Ishikawa (cell line): ENCODE data around the gene CACNA1C.

ENCODE experiments used
- CEBPB ChIP-seq: IDR thresholded peaks from 2 replicates; pipeline ENCODE4 v1.6.1; 2012
- CREB1 ChIP-seq: IDR thresholded peaks from 2 replicates; pipeline ENCODE4 v1.6.1; 2012; ENCODE audit warnings: low read depth
- EGR1 ChIP-seq: IDR thresholded peaks from 2 replicates; pipeline ENCODE4 v1.6.1; 2012
- EP300 ChIP-seq: IDR thresholded peaks from 2 replicates; pipeline ENCODE4 v1.6.1; 2012; ENCODE audit warnings: borderline replicate concordance
- MAX ChIP-seq: IDR thresholded peaks from 2 replicates; pipeline ENCODE4 v1.6.1; 2012
- NFIC ChIP-seq: IDR thresholded peaks from 2 replicates; pipeline ENCODE4 v1.6.1; 2012
- RAD21 ChIP-seq: IDR thresholded peaks from 2 replicates; pipeline ENCODE4 v1.6.1; 2012; ENCODE audit warnings: low read depth
- REST ChIP-seq: IDR thresholded peaks from 2 replicates; pipeline ENCODE4 v1.6.1; 2012; ENCODE audit warnings: low read depth, mild to moderate bottlenecking
- TAF1 ChIP-seq: IDR thresholded peaks from 2 replicates; pipeline ENCODE4 v1.6.1; 2012; ENCODE audit warnings: low read depth, mild to moderate bottlenecking
- TCF12 ChIP-seq: IDR thresholded peaks from 2 replicates; pipeline ENCODE4 v1.6.1; 2012; ENCODE audit warnings: low read depth
- TEAD4 ChIP-seq: IDR thresholded peaks from 2 replicates; pipeline ENCODE4 v1.6.1; 2012
- USF1 ChIP-seq: IDR thresholded peaks from 2 replicates; pipeline ENCODE4 v1.6.1; 2012
- YY1 ChIP-seq: IDR thresholded peaks from 2 replicates; pipeline ENCODE4 v1.6.1; 2012; ENCODE audit warnings: low read depth
- ZBTB7A ChIP-seq: IDR thresholded peaks from 2 replicates; pipeline ENCODE4 v1.6.1; 2012; ENCODE audit warnings: low read depth

- TF ChIP-seq YY1, result no peak
- TF ChIP-seq EP300, result no peak
- no peak for TF ChIP-seq CEBPB
- no peak for TF ChIP-seq USF1
- no peak for TF ChIP-seq TAF1
- TF ChIP-seq NFIC, result no peak
- no peak for TF ChIP-seq MAX
- no peak for TF ChIP-seq RAD21
- TF ChIP-seq TEAD4, result no peak
- no peak for TF ChIP-seq TCF12
- no peak for TF ChIP-seq REST
- TF ChIP-seq EGR1, result no peak
- no peak for TF ChIP-seq ZBTB7A
- TF ChIP-seq CREB1, result no peak
Measured at GRCh38 chr12:2112401-2112800, 59.6 kb downstream of the CACNA1C start.
